Upper lobe of right lung (tissue), 1 donor: ENCODE results near the gene IL6R. TPM values are rescaled to one million over a fixed set of nuclear protein-coding genes. Genes with fewer than 3 reads are reported as not detected.

Experiments used
- ATAC-seq: fragments of 200-7000 bp; cut with Tn5 transposase; one replicate; pipeline ENCODE4 v1.9.1; 2020; ENCODE audit warnings: mild to moderate bottlenecking, moderate library complexity
- DNase-seq: peaks from one replicate; pipeline ENCODE4 v3.0.0-alpha.2; 2020
- H3K27ac ChIP-seq: fragments of 200-600 bp; one replicate; pipeline ENCODE4 v1.8.0; 2022
- H3K27me3 ChIP-seq: fragments of 200-600 bp; one replicate; pipeline ENCODE4 v1.8.0; 2022; ENCODE audit warnings: mild to moderate bottlenecking
- H3K36me3 ChIP-seq: fragments of 200-600 bp; one replicate; pipeline ENCODE4 v1.8.0; 2022
- H3K4me1 ChIP-seq: fragments of 200-600 bp; one replicate; pipeline ENCODE4 v1.8.0; 2022
- H3K4me3 ChIP-seq: fragments of 200-600 bp; one replicate; pipeline ENCODE4 v1.8.0; 2022; ENCODE audit warnings: mild to moderate bottlenecking
- H3K9me3 ChIP-seq: fragments of 200-600 bp; one replicate; pipeline ENCODE4 v1.8.0; 2022
- intact Hi-C: fragments of 100-400 bp; cut with DNase I; formaldehyde crosslinking; loops from one replicate; pipeline ENCODE4 v1.11.0; 2022
- total RNA-seq: library from RNA; stranded (reverse); fragmentation: NEBNext Ultra II Directional; extraction: Animal tissue kit (Norgen Biotek cat#: 25700); gene quantifications from one replicate; pipeline ENCODE4 v1.2.1, GENCODE V29; 2021
- TF ChIP-seq, protein P1 (sequence below): fragments of 200-600 bp; IDR thresholded peaks from one replicate; pipeline ENCODE4 v1.8.0; 2022; ENCODE audit warnings: antibody characterized with exemption
- donor health status: DM: no; HTN: yes; CAD: no; lungs with severe emphysema.

IL6R gene
- total RNA-seq, 1 donor from 2014 or later = 60.2 TPM

- H3K27ac ChIP-seq = no peak overlapping the region
- ATAC-seq (peak; percentile 70), DNase-seq (no peak)
- H3K9me3 ChIP-seq = no peaks in the 10 kb centered on the region
- intact Hi-C loops = no loop called here
- H3K4me3 ChIP-seq = no peak overlapping the region
- TF ChIP-seq, protein P1, sequence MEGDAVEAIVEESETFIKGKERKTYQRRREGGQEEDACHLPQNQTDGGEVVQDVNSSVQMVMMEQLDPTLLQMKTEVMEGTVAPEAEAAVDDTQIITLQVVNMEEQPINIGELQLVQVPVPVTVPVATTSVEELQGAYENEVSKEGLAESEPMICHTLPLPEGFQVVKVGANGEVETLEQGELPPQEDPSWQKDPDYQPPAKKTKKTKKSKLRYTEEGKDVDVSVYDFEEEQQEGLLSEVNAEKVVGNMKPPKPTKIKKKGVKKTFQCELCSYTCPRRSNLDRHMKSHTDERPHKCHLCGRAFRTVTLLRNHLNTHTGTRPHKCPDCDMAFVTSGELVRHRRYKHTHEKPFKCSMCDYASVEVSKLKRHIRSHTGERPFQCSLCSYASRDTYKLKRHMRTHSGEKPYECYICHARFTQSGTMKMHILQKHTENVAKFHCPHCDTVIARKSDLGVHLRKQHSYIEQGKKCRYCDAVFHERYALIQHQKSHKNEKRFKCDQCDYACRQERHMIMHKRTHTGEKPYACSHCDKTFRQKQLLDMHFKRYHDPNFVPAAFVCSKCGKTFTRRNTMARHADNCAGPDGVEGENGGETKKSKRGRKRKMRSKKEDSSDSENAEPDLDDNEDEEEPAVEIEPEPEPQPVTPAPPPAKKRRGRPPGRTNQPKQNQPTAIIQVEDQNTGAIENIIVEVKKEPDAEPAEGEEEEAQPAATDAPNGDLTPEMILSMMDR = no peak
- H3K36me3 ChIP-seq = peaks cover 59% of the 10 kb centered on the region
- H3K27me3 ChIP-seq = no peaks in the 10 kb centered on the region
- H3K4me1 ChIP-seq = peaks cover 11% of the 10 kb centered on the region
Measured at GRCh38 chr1:154456631-154457030, 51.5 kb downstream of the IL6R start.

- Histone ChIP-seq H3K9me3 (no peaks in the 10 kb centered on the region), H3K36me3 (peaks cover 40% of the 10 kb centered on the region), H3K27ac (no peak overlapping the region), H3K27me3 (no peaks in the 10 kb centered on the region), H3K4me3 (no peak overlapping the region), H3K4me1 (peaks cover 25% of the 10 kb centered on the region)
- peak; percentile 21 for DNase-seq
- TF ChIP-seq, protein P1 = no peak
- no peak for ATAC-seq
- intact Hi-C loops = no loop called here
Measured at GRCh38 chr1:154459080-154459479, 53.9 kb downstream of the IL6R start.

DNA sequence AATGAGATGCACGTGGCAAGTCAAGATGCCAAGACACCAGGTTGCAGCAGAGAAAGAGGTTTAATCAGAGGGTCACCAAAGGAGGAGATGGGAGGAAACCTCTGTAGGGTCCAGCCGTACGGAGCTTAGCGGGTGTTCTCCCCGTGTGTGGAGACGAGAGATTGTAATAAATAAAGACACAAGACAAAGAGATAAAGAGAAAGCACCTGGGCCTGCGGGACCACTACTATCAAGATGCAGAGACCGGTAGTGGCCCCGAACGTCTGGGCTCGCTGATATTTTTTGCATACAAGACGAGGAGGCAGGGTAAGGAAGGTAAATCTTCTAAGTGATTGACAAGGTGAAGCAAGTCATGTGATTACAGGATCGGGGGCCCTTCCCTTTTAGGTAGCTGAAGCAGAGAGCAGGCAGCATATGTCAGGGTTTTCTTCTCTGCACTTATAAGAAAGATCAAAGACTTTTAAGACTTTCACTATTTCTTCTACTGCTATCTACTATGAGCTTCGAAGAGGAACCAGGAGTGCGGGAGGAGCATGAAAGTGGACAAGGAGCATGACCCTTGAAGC lies 55.6 kb downstream of the IL6R start:
- Histone ChIP-seq H3K4me3 (no peak overlapping the region), H3K4me1 (peaks cover 30% of the 10 kb centered on the region), H3K27me3 (no peaks in the 10 kb centered on the region), H3K36me3 (peaks cover 33% of the 10 kb centered on the region), H3K27ac (no peak overlapping the region), H3K9me3 (no peaks in the 10 kb centered on the region)
- ATAC-seq (no peak), DNase-seq (peak; percentile 17)
- TF ChIP-seq, protein P1 = no peak
- intact Hi-C loops = no loop called here

DNA sequence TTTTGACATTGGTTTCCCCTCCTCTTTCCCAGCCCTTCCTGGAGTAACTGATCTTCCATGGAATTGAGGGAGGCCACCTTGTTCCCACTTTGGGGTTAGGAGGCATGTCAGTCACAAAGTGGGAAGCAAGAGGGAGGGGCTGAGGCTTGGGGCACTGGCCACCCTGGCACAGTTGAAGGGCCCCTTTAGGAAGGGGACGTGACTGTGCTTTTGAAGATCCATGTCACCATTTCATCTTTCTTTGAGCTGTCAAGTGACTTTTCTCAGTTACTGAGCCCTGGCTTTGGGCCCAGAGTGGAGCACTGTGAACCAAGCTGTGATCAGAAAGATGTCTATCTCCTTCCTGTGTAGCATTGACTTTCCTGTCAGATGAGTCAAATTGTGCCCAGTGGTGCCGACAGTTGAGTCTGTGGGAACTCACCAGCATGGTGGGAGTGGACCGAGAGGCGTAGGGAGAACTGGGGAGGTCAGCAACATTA lies 58.4 kb downstream of the IL6R start:
- H3K36me3 ChIP-seq = peaks cover 23% of the 10 kb centered on the region
- TF ChIP-seq, protein P1 = no peak
- peak overlapping the region; percentile 74 for H3K27ac ChIP-seq
- peaks cover 30% of the 10 kb centered on the region for H3K4me1 ChIP-seq
- peak; percentile 64 for ATAC-seq
- H3K27me3 ChIP-seq = no peaks in the 10 kb centered on the region
- H3K9me3 ChIP-seq = no peaks in the 10 kb centered on the region
- no peak overlapping the region for H3K4me3 ChIP-seq
- intact Hi-C loops = no loop called here
- no peak for DNase-seq

DNA sequence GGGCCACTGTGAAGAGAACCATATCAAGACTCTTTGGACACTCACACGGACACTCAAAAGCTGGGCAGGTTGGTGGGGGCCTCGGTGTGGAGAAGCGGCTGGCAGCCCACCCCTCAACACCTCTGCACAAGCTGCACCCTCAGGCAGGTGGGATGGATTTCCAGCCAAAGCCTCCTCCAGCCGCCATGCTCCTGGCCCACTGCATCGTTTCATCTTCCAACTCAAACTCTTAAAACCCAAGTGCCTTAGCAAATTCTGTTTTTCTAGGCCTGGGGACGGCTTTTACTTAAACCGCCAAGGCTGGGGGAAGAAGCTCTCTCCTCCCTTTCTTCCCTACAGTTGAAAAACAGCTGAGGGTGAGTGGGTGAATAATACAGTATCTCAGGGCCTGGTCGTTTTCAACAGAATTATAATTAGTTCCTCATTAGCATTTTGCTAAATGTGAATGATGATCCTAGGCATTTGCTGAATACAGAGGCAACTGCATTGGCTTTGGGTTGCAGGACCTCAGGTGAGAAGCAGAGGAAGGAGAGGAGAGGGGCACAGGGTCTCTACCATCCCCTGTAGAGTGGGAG lies 60.6 kb downstream of the IL6R start:
- Histone ChIP-seq H3K27ac (no peak overlapping the region), H3K4me3 (no peak overlapping the region), H3K27me3 (no peaks in the 10 kb centered on the region), H3K4me1 (peaks cover 30% of the 10 kb centered on the region), H3K36me3 (peaks cover 15% of the 10 kb centered on the region), H3K9me3 (no peaks in the 10 kb centered on the region)
- DNase-seq (peak; percentile 32), ATAC-seq (no peak)
- intact Hi-C loops = no loop called here
- TF ChIP-seq, protein P1 = no peak
